Mesenteric fat pad (tissue), 1 donor: ENCODE data around the gene HOMER2. TPM values are rescaled to one million over a fixed set of nuclear protein-coding genes. Genes with fewer than 3 reads are reported as not detected.
A peak's percentile ranks its signal among the peaks of the same experiment; 100 is the strongest.
"Not testable (repeated sequence)": the region's sequence is repeated elsewhere in the genome, so short reads cannot be mapped to it uniquely, and the experiment has no call there.

Experiments
- DNase-seq: peaks from one replicate; pipeline ENCODE4 v3.0.0-alpha.2; 2020; ENCODE audit warnings: low spot score
- total RNA-seq: library from RNA; stranded (reverse); fragmentation: NEBNext Ultra II Directional; extraction: Animal tissue kit (Norgen Biotek cat#: 25700); gene quantifications from one replicate; pipeline ENCODE4 v1.2.1, GENCODE V29; 2021
- donor health status: DM: yes; HTN: yes; CAD: no.

HOMER2 gene
- total RNA-seq, 1 donor from 2014 or later: 2.9 TPM

GRCh38 chr15:82898961-82899360 is 53.6 kb downstream of the HOMER2 start:
- DNase-seq: peak; percentile 84

GRCh38 chr15:82895983-82896382 is 56.5 kb downstream of the HOMER2 start:
- DNase-seq: peak; percentile 47

- no peak for DNase-seq
Measured at GRCh38 chr15:82894971-82895520, 57.5 kb downstream of the HOMER2 start.

GRCh38 chr15:82893473-82893872 is 59.0 kb downstream of the HOMER2 start:
- DNase-seq: peak; percentile 47

GRCh38 chr15:82892573-82892972 is 59.9 kb downstream of the HOMER2 start:
- DNase-seq: peak; percentile 41

- DNase-seq: peak; percentile 60
Measured at GRCh38 chr15:82890995-82891390, 61.5 kb downstream of the HOMER2 start.

- peak; percentile 55 for DNase-seq
Measured at GRCh38 chr15:82890338-82890994, 62.1 kb downstream of the HOMER2 start.

GRCh38 chr15:82882273-82882928 is 70.1 kb downstream of the HOMER2 start:
- DNase-seq: no peak

GRCh38 chr15:82881747-82882146 is 70.8 kb downstream of the HOMER2 start:
- DNase-seq: no peak

GRCh38 chr15:82880704-82881103 is 71.8 kb downstream of the HOMER2 start:
- DNase-seq: no peak

- DNase-seq: no peak
Measured at GRCh38 chr15:82878325-82878724, 74.2 kb downstream of the HOMER2 start.

- DNase-seq: no peak
Measured at GRCh38 chr15:82877825-82878224, 74.7 kb downstream of the HOMER2 start.

GRCh38 chr15:82875411-82876003 is 77.0 kb downstream of the HOMER2 start:
- no peak for DNase-seq

- DNase-seq: no peak
Measured at GRCh38 chr15:82874961-82875360, 77.6 kb downstream of the HOMER2 start.

GRCh38 chr15:82874267-82874666 is 78.3 kb downstream of the HOMER2 start:
- no peak for DNase-seq

GRCh38 chr15:82873000-82873680 is 79.4 kb downstream of the HOMER2 start:
- peak; percentile 82 for DNase-seq

- peak; percentile 64 for DNase-seq
Measured at GRCh38 chr15:82871832-82872484, 80.6 kb downstream of the HOMER2 start.

- peak; percentile 57 for DNase-seq
Measured at GRCh38 chr15:82871358-82871757, 81.2 kb downstream of the HOMER2 start.

GRCh38 chr15:82870727-82871320 is 81.7 kb downstream of the HOMER2 start:
- no peak for DNase-seq

- DNase-seq: peak; percentile 47
Measured at GRCh38 chr15:82865981-82866380, 86.5 kb downstream of the HOMER2 start.

- not testable (repeated sequence) for DNase-seq
Measured at GRCh38 chr15:82865581-82865980, 86.9 kb downstream of the HOMER2 start.
